Measurements from ENCODE around the gene C2CD4D. TPM values are rescaled to one million over a fixed set of nuclear protein-coding genes. Genes with fewer than 3 reads are reported as not detected.
A peak's percentile ranks its signal among the peaks of the same experiment; 100 is the strongest.
"Not testable (repeated sequence)": the region's sequence is repeated elsewhere in the genome, so short reads cannot be mapped to it uniquely, and the experiment has no call there.

The C2CD4D gene
- 0.20 TPM for polyA plus RNA-seq

DNA sequence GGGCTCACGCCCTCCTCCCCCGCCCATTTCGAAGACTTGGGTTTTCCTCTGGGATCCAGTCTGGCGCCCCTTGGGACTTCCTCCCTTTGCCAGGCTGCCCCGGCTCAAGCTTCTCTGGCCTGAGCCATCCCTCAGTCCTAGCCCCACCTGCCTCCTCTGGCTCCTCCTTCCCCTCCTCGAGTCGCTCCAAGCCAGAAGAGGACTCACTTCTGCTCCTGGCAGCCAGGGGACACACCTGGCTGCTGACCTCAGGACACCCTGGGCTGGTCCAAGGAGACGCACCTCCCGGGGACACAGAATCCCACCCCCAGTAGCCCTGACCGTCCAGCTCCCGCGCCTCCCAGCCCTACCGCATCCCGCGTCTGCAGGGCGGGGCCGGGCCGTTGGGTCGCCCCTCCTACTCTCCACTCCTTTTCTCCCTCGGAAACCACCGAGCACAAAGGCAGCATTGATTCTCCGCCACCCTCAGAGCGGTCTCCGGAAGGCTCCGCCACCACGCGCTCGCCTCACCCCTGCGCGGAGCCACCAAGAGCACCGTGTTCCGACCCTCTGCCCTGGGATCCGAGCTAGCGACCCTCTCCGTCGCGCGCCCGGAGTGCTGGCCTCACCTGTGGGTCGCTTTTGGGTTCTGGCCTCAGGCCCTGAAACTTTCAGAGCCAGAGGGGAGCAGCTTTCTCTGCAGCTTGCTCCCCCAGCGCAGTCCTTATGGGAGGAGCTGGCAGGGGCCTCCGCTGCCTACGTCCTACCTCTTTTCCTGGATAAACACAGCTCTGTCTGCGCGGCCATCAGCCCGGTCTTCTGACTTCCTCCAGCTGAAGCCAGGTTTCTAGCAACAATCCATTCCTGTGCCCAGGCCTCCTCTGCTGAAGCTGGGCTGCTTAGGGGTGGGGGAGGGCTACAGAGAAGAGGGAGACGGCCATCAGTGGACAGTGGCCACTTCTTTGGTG lies at the start of gene C2CD4D:
Gene C2CD4D, minus strand, starts transcription at position 364 of the 947 bp plus-strand sequence. CDS start 831 bp downstream, outside the sequence.
- H3K4me1 Mint-ChIP-seq, result peaks cover 17 to 21% (median 18%) of the 10 kb centered on the region in 3 donors
- H3K27me3 Mint-ChIP-seq, result peaks cover 11% of the 10 kb centered on the region
- H3K4me3 Mint-ChIP-seq, result peak within 1 kb of the TSS; percentile 79 to 89 (median 85)
- H3K36me3 Mint-ChIP-seq, result no peaks in the 10 kb centered on the region
- peak within 1 kb of the TSS; percentile 57 to 77 (median 71) for H3K27ac Mint-ChIP-seq
- H3K9me3 Mint-ChIP-seq, result peaks cover 0 to 3% (median 0%) of the 10 kb centered on the region in 3 donors

DNA sequence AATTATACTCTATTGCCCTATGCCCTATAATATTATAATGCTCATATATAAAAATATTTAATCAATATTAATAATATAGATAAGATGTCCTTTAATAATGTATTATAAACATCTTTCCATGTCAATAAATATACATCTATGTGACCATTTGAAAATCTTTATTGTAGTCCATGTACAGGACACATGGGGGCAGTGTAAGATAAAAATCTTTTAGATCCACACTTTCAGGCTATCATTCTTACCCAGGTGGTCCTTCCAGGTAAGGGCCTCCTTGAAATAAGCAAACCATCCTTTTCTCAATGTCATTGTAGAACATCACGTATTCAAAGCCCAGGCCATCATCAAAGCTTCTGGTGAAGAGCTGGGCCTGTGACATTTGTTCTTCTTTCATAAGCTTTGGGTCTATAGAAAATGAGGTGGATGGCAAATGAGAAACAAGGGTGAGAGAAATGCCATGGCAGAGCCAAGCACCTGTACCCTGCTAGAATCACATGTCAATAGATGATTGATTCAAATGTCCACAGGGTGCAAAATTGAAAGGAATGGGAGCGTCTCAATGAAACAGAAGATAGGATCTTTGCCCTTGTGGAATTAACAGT lies 49.5 kb upstream of the C2CD4D start:
- Mint-ChIP-seq H3K27me3 (no peaks in the 10 kb centered on the region), H3K27ac (no peak overlapping the region)

DNA sequence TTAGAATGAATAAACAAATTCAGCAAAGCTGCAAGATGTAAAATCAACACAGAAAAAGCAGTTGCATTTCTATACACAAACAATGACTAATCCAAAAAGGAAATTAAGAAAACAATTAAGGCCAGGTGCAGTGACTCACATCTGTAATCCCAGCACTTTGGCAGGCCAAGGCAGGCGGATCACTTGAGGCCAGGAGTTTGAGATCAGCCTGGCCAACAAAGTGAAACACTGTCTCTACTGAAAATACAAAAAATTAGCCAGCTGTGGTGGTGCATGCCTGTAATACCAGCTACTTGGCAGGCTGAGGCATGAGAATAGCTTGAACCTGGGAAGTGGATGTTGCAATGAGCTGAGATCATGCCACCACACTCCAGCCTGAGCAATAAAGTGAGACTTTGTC lies 47.4 kb upstream of the C2CD4D start:
- no peak overlapping the region for H3K4me3 Mint-ChIP-seq
- H3K27ac Mint-ChIP-seq, result peak overlapping the region in 1 of 3 donors; percentile 69
- no peaks in the 10 kb centered on the region for H3K9me3 Mint-ChIP-seq
- H3K36me3 Mint-ChIP-seq, result peaks cover 6% of the 10 kb centered on the region
- no peaks in the 10 kb centered on the region for H3K27me3 Mint-ChIP-seq
- H3K4me1 Mint-ChIP-seq, result peaks cover 6 to 7% (median 7%) of the 10 kb centered on the region in 3 donors

More for the DNA sequence above, 49.5 kb upstream of the C2CD4D start:
- peaks cover 6 to 9% (median 9%) of the 10 kb centered on the region in 3 donors for H3K4me1 Mint-ChIP-seq
- H3K9me3 Mint-ChIP-seq, result no peaks in the 10 kb centered on the region
- peaks cover 7% of the 10 kb centered on the region for H3K36me3 Mint-ChIP-seq
- no peak overlapping the region for H3K4me3 Mint-ChIP-seq

DNA sequence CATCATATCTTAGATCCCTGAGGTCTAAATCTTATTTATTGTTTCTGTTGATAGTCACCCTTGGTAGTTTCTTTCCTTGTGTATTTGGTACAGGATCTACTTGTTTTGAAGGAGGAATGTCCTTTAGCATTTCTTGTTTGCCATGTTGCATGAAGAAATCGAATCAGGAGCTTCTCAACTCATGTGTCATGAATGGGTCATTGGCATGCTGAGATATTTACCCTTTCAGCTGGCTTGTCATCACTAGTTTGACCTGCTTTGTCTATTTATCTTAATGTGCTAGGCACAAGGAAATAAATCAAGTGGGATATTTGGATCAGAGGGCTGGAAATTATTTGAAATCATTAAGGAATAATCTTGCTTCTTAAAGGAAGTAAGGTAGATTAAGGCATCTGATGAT lies 45.9 kb upstream of the C2CD4D start:
- Mint-ChIP-seq H3K36me3 (peaks cover 8% of the 10 kb centered on the region), H3K27me3 (no peaks in the 10 kb centered on the region), H3K4me3 (no peak overlapping the region), H3K9me3 (no peaks in the 10 kb centered on the region), H3K4me1 (peaks cover 6 to 7% (median 7%) of the 10 kb centered on the region in 3 donors), H3K27ac (peak overlapping the region in 1 of 3 donors; percentile 39)

DNA sequence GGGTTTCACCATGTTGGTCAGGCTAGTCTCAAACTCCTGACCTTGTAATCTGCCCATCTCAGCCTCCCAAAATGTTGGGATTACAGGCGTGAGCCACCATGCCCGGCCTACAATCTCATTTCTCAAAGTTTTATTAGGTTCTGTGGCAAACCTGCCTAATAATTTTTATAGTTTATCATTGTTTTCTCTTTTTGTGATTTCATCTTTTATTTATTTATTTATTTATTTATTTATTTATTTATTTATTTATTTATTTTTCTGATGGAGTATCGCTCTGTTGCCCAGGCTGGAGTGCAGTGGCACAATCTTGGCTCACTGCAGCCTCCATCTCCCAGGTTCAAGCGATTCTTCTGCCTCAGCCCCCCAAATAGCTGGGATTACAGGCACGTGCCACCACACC lies 45.3 kb upstream of the C2CD4D start:
- not testable (repeated sequence) for H3K9me3 Mint-ChIP-seq, H3K36me3 Mint-ChIP-seq, H3K4me3 Mint-ChIP-seq, H3K27ac Mint-ChIP-seq, H3K4me1 Mint-ChIP-seq, H3K27me3 Mint-ChIP-seq

DNA sequence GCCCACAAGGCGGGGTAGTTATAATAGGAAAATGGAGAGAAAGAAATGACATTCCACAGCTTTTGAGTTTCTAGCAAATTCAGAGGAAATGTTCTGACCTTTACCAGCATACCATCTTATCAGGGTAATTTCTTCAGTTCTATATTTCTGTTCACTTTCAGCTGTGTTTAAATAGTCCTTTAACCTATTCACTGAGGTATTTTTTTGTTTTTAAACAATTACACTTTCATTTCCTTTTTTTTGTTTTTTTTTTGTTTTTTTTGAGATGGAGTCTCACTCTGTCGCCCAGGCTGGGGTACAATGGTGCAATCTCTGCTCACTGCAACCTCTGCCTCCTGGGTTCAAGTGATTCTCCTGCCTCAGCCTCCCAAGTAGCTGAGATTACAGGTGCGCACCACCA lies 44.8 kb upstream of the C2CD4D start:
- not testable (repeated sequence) for H3K36me3 Mint-ChIP-seq, H3K27me3 Mint-ChIP-seq, H3K4me1 Mint-ChIP-seq, H3K27ac Mint-ChIP-seq, H3K9me3 Mint-ChIP-seq, H3K4me3 Mint-ChIP-seq

DNA sequence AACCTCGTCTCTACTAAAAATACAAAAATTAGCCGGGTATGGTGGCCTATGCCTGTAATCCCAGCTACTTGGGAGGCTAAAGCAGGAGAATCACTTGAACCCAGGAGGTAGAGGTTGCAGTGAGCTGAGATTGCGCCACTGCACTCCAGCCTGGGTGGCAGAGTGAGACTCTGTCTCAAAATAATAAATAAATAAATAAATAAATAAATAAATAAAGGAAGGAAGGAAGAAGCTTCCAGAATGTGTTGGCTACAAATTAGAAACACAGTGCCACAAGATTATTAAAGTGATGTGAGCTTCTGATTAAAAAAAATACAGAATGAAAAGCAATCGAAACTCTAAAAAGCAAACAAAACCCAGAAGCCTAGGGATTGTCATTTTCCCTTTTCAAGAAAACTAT lies 44.3 kb upstream of the C2CD4D start:
- H3K27me3 Mint-ChIP-seq, H3K36me3 Mint-ChIP-seq, H3K27ac Mint-ChIP-seq: not testable (repeated sequence)

DNA sequence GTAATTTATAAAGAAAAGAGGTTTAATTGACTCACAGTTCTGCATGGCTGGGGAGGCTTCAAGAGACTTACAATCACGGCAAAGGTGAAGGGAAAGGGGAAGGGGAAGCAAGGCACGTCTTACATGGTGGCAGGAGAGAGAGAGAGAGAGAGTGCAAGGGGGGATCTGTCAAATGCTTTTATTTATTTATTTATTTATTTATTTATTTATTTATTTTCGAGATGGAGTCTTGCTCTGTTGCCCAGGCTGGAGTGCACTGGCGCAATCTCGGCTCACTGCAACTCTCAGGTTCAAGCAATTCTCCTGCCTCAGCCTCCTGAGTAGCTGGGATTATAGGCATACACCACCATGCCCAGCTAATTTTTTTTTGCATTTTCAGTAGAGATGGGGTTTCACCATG lies 43.3 kb upstream of the C2CD4D start:
- not testable (repeated sequence) for H3K27ac Mint-ChIP-seq, H3K9me3 Mint-ChIP-seq, H3K4me1 Mint-ChIP-seq, H3K27me3 Mint-ChIP-seq, H3K36me3 Mint-ChIP-seq, H3K4me3 Mint-ChIP-seq

More for the DNA sequence above, 44.3 kb upstream of the C2CD4D start:
- not testable (repeated sequence) for H3K9me3 Mint-ChIP-seq, H3K4me3 Mint-ChIP-seq, H3K4me1 Mint-ChIP-seq

DNA sequence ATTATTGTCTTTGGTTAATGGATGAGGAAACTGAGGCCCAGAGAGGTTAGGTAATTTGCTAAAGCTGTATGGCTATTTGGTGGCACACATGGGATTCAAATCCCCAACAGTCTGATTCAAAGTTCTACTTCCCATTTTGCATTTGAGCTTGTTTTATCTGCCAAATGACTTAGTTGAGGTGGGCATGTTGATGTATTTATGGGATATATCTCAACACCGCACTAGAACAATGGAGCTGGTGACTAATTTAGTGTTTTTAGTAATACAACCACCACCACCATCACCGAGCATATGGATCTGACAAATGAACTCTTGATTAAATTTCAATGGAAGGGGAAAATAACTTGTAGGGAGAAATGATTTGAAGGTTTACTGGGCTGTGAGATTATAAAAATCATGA lies 42.8 kb upstream of the C2CD4D start:
- H3K27me3 Mint-ChIP-seq, result no peaks in the 10 kb centered on the region
- peaks cover 6 to 7% (median 7%) of the 10 kb centered on the region in 3 donors for H3K4me1 Mint-ChIP-seq
- no peak overlapping the region for H3K4me3 Mint-ChIP-seq
- H3K36me3 Mint-ChIP-seq, result peaks cover 5% of the 10 kb centered on the region
- H3K9me3 Mint-ChIP-seq, result no peaks in the 10 kb centered on the region
- H3K27ac Mint-ChIP-seq, result no peak overlapping the region

DNA sequence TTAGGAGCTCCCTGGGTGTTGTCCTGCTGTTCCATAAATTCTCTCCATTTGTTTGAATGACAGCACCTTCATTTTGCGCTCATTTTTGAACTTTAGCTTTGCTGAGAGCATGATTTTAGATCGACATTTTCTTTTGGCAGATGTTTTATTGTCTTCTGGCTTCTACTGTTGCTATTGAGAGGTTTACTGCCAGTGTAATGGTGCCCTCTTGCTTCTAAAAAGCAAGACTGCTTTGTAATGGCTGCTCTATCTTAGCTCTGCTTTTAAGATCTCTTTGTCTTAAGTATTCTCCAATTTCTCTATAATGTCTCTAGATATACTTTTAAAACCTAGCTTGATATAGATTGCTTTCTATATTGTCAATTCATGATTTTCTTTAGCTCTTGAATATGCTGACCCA lies 41.9 kb upstream of the C2CD4D start:
- Mint-ChIP-seq H3K9me3 (no peaks in the 10 kb centered on the region), H3K36me3 (peaks cover 3% of the 10 kb centered on the region), H3K4me1 (peaks cover 6 to 7% (median 7%) of the 10 kb centered on the region in 3 donors), H3K27ac (no peak overlapping the region), H3K27me3 (no peaks in the 10 kb centered on the region), H3K4me3 (no peak overlapping the region)

DNA sequence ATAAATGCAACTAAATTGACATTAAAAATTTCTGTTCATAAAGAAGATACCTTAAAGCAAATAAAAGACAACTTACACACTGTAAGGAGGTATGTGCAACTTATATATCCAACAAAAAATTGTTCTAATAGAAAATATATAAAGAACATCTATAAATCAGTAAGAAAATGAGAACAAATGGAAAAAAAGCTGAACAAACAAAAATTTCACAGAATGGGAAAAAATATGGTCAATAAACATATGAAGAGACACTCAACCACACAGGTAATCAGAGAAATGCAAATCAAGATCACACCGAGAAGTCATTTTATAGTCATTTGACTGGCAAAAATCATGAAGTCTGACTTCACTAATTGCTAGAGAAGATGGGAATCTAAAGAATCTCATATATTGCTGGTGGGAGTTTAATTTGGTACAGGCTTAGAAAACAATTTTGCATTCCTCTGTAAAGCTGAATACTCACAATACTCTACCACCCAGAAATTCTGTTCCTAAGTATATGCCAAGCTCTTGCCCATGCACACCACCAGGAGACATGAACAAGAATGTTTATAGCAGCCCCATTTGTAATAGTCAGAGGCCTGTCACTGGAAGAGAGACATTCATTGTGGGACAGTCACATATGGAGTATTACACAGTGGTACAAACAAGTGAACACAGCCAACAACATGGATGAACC lies 35.9 kb upstream of the C2CD4D start:
- Mint-ChIP-seq H3K4me1 (peaks cover 0 to 2% (median 0%) of the 10 kb centered on the region in 3 donors), H3K9me3 (no peaks in the 10 kb centered on the region), H3K27me3 (no peaks in the 10 kb centered on the region), H3K36me3 (peaks cover 6% of the 10 kb centered on the region), H3K4me3 (no peak overlapping the region), H3K27ac (peak overlapping the region in 2 of 3 donors; percentile 2 to 9)

DNA sequence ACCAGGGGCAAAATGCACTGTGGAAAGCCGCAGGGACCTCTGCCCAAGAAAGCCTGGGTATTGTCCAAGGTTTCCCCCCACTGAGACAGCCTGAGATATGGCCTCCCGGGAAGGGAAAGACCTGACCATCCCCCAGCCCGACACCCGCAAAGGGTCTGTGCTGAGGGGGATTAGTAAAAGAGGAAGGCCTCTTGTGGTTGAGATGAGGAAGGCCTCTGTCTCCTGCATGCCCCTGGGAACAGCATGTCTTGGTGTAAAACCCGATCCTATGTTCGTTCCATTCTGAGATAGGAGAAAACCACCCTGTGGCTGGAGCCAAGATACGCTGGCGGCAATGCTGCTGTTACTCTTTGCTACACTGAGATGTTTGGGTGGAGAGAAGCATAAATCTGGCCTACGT lies 33.2 kb upstream of the C2CD4D start:
- not testable (repeated sequence) for H3K9me3 Mint-ChIP-seq, H3K27me3 Mint-ChIP-seq, H3K27ac Mint-ChIP-seq, H3K36me3 Mint-ChIP-seq, H3K4me3 Mint-ChIP-seq, H3K4me1 Mint-ChIP-seq

DNA sequence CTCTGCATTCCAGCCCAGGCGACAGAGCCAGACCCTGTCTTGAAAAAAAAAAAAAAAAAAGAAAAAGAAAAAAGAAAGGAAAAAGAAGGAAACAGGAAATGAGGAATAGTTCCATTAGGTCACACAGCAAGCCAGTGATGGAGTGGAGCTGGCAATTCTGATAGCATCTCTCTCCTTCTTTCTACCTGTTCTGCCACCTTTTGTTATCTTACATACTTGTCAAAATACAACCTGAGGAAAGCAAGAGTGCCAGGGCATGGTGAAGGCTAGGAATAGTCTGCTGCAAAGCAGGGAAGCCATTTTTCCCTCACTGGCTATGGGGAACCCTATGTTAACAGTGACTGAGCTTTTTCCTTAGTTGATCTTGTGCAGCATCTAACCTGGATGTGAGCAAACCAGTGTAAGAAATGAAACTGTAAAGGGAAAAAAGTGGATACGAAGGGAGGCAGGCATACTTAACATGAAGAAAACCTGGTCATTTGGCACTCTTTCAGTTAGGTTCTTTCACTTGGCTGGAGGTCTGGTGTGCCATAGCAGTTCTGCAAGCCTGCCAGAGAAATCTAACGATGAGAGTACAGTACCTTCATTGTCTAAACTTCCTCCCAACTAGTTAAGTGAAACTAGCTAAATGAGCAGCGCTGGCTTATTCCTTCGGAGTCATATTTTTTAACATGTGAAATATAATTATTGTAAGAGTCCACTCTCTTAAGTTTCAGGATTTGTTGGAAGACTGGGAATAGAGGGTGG lies 31.8 kb upstream of the C2CD4D start:
- H3K27ac Mint-ChIP-seq, result no peak overlapping the region
- peaks cover 0 to 2% (median 0%) of the 10 kb centered on the region in 3 donors for H3K9me3 Mint-ChIP-seq
- peaks cover 0 to 2% (median 0%) of the 10 kb centered on the region in 3 donors for H3K4me1 Mint-ChIP-seq
- peaks cover 2% of the 10 kb centered on the region for H3K27me3 Mint-ChIP-seq
- peaks cover 6% of the 10 kb centered on the region for H3K36me3 Mint-ChIP-seq
- H3K4me3 Mint-ChIP-seq, result no peak overlapping the region

DNA sequence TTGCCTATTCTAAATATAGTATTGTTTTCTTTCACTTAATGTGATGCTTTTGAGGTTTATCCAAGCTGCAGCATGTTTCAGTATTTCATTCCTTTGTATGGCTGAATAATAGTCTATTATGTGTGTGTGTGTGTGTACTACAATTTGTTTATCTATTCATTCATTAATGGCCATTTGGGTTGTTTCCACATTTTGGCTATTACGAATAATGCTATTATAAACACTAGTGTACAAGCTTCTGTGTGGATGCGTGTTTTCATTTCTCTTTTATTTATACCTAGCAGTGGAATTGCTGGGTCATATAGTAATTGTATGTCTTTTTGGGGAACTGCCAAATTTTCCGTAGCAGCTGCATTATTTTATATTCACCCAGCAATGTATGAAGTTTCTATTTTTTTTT lies 28.9 kb upstream of the C2CD4D start:
- Mint-ChIP-seq H3K4me1 (no peaks in the 10 kb centered on the region), H3K9me3 (peaks cover 0 to 2% (median 0%) of the 10 kb centered on the region in 3 donors), H3K36me3 (no peaks in the 10 kb centered on the region), H3K27ac (no peak overlapping the region), H3K4me3 (no peak overlapping the region), H3K27me3 (peaks cover 2% of the 10 kb centered on the region)
